ENCODE measurements around the gene OAT.

DNA sequence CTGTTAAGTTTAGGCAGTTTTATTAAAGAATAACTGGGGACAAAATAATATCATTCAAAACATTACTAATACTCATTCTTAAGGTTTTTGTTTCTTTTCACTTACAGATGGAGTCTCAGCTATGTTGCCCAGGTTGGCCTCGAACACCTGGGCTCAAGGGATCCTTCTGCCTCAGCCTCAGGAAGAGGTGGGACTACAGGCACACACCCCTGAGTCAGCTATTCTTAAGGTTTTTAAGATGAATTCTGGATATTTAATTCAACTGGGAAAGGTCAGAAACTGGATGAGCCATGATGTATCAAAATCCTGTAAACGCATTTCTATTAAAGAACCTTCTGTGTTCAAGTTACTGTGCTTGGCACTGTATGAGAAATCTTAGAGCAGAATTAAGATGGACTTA is 3.5 kb downstream of the OAT start:
- TF ChIP-seq, protein P1, sequence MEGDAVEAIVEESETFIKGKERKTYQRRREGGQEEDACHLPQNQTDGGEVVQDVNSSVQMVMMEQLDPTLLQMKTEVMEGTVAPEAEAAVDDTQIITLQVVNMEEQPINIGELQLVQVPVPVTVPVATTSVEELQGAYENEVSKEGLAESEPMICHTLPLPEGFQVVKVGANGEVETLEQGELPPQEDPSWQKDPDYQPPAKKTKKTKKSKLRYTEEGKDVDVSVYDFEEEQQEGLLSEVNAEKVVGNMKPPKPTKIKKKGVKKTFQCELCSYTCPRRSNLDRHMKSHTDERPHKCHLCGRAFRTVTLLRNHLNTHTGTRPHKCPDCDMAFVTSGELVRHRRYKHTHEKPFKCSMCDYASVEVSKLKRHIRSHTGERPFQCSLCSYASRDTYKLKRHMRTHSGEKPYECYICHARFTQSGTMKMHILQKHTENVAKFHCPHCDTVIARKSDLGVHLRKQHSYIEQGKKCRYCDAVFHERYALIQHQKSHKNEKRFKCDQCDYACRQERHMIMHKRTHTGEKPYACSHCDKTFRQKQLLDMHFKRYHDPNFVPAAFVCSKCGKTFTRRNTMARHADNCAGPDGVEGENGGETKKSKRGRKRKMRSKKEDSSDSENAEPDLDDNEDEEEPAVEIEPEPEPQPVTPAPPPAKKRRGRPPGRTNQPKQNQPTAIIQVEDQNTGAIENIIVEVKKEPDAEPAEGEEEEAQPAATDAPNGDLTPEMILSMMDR (IDR thresholded peaks at IDR 0.05; ENCODE audit: insufficient read depth, low read length) = no peak
- TF ChIP-seq POLR2AphosphoS5 (IDR thresholded peaks at IDR 0.05; ENCODE audit: low read depth) (no peak), SPI1 (IDR thresholded peaks at IDR 0.05; ENCODE audit: borderline replicate concordance, low read depth) (no peak)
